ENCODE measurements around the gene GPR78.
"Not testable (repeated sequence)": the region's sequence is repeated elsewhere in the genome, so short reads cannot be mapped to it uniquely, and the experiment has no call there.

The GPR78 gene

DNA sequence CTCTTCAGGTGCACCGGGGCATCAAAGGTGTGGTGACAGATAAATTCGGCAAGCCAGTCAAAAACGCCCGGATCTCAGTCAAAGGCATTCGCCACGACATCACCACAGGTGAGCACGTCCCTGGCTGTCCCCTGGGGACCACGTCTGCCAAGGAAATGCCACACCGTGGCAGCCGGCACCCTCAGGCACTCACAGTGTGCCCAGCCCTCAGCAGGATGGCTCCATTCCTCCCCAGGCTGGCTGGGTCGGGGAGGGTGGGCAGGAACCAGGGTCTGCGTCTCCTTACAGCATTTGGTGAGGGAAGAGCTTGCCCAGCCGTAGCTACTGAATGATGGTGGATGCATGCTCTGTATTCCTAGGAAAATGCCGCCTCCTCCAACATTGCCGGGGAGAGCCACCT, 38.2 kb downstream of the GPR78 start:
- DNase-seq = no peak

DNA sequence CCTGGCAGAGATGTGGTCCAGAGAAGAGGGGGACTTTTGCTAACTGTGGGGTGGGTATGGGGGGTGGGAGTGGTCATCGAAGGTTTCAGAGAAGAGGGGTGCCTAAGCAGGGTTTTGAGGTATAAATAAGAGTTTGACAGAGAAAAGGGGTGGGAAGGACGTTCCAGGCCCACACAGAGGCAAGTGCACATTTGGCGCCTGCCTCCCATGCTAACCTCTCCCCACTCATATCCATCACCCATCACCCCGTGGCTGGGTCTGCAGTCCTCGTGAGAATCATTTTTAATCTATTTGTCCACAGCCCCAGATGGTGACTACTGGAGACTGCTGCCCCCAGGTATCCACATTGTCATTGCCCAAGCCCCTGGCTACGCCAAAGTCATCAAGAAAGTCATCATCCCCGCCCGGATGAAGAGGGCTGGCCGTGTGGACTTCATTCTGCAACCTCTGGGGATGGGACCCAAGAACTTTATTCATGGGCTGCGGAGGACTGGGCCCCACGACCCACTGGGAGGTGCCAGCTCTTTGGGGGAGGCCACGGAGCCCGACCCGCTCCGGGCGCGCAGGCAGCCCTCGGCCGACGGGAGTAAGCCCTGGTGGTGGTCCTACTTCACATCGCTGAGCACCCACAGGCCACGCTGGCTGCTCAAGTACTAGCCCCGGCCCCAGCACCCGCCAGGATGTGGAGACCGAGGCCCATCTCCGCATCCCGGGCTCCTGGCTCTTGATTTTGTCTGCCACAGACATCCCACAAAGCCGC, 38.9 kb downstream of the GPR78 start:
- DNase-seq = no peak

DNA sequence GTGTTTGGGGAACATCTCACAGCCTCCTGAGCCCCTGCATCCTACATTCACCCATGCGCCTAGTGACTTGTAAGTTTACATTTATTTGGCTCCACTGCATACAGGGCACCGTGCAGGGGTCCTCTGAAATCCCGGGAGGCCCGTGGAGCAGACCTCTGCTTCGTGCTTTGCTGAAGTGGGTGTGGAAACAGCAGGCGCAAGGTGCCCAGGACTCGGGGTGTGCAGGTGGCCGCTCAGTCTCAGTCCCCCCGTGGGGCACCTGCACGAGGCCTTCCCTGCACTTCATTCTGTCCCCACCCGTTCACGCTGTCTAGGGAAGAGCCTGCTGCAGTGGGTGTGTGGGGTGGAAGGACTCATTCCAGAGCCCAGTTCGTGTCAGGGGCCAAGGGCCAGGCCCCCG, 40.9 kb downstream of the GPR78 start:
- not testable (repeated sequence) for DNase-seq

DNA sequence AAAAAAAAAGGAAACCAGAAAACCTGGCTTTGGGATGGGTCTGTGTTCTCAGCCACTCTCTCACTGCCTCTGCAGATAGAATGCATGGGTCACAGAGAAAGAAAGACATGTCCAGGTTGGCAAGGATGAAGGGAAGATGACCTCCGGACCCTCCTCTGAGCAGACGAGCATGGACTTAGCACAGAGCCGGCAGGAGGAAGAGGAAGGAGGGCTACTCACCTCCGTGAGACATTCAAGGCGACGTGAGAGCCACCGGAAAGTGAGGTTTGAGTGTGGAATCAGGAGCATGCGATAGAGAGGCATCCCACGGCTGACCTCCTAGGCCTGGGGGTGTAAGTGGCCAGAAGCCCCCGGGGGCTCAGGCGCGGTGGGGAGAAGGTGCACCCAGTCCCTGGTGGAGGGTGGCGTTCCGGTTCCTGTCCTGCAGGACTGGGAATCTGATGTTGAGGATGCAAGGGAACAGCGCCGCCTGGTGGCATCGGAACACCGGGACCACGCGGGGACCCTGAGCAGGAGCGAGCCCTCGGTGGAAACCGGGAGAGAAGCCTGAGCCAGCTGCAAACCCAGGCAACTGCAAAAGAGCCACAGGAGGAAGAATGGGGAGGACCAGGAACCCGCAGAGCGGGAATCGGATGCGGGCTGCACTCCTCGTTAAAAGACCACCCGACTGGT, 44.5 kb downstream of the GPR78 start:
- not testable (repeated sequence) for DNase-seq

DNA sequence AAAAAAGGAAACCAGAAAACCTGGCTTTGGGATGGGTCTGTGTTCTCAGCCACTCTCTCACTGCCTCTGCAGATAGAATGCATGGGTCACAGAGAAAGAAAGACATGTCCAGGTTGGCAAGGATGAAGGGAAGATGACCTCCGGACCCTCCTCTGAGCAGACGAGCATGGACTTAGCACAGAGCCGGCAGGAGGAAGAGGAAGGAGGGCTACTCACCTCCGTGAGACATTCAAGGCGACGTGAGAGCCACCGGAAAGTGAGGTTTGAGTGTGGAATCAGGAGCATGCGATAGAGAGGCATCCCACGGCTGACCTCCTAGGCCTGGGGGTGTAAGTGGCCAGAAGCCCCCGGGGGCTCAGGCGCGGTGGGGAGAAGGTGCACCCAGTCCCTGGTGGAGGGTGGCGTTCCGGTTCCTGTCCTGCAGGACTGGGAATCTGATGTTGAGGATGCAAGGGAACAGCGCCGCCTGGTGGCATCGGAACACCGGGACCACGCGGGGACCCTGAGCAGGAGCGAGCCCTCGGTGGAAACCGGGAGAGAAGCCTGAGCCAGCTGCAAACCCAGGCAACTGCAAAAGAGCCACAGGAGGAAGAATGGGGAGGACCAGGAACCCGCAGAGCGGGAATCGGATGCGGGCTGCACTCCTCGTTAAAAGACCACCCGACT, 50.2 kb downstream of the GPR78 start:
- not testable (repeated sequence) for DNase-seq

DNA sequence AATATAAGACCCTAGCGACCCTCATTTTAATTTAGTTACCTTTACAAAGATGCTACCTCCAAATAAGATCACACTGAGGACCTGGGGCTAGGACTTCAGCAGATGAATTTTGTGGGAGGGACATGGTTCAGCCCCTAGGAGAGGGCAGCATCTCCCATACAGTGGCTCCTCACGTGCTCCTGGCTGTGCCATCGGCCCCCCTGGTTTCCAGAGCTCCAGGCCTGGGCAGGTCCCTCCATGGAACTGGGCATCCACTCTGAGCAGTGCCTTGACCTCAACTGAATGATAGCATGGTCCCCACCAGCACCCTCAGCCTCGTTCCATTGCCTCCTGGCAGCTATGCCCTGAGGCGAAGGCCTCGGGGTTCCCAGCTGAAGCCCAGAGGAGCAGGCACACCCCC, 51.7 kb downstream of the GPR78 start:
- not testable (repeated sequence) for DNase-seq

DNA sequence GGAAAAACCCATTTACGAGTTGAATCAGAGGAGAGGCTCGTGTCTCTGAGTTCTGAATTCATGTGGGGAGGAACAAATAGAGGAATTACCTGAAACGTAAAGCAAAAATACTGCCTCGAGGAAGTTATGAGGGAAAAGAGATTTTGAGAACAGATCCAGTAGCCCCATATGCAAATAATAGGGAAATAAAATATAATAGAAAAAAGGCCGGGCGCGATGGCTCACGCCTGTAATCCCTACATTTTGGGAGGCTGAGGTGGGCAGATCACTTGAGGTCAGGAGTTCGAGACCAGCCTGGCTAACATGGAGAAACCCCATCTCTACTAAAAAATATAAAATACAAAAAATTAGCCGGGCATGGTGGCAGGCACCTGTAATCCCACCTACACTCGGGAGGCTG, 54.6 kb downstream of the GPR78 start:
- not testable (repeated sequence) for DNase-seq

DNA sequence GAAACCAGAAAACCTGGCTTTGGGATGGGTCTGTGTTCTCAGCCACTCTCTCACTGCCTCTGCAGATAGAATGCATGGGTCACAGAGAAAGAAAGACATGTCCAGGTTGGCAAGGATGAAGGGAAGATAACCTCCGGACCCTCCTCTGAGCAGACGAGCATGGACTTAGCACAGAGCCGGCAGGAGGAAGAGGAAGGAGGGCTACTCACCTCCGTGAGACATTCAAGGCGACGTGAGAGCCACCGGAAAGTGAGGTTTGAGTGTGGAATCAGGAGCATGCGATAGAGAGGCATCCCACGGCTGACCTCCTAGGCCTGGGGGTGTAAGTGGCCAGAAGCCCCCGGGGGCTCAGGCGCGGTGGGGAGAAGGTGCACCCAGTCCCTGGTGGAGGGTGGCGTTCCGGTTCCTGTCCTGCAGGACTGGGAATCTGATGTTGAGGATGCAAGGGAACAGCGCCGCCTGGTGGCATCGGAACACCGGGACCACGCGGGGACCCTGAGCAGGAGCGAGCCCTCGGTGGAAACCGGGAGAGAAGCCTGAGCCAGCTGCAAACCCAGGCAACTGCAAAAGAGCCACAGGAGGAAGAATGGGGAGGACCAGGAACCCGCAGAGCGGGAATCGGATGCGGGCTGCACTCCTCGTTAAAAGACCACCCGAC, 55.8 kb downstream of the GPR78 start:
- DNase-seq = not testable (repeated sequence)

Measured in NCI-H446 (cell line).